Activated CD4-positive, alpha-beta T cell treated with anti-CD3 and anti-CD28 coated beads, Interleukin-2, Interleukin-4, amounts not matched to agents 100 ng/mL and 50 ng/mL, durations not matched to agents 16 hours and 8 hours (primary cell): ENCODE data around the gene MYCL.

Experiments used
- DNase-seq: peaks from one replicate; pipeline ENCODE4 v3.0.0-alpha.2; 2020; ENCODE audit warnings: low spot score

Gene MYCL

DNA sequence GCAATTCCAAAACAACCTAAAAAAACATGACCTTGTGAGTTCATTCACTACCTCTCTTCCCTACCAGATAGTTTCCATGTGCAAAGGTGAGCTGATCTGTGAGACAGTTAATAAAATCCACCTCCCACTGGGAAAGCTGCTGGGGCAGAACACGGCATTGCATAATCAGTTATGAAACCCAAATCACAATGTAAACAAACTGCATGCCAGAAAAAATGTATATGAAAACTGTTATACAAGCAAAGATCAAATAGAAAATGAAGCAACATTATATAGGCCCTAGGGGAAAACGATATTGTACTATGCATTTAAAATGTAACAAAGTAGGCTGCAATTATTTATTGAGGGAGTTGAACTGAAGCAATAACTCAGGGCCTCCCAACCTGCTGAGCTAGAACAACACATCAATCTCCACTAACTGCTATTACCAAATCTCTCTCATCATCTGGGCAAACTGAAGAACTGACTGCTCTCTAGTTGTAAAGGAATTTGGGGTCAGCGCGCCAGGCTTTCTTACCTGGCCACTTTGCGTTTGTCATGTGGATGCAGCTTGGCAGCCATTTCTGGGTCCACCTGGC, 49.4 kb downstream of the MYCL start:
- no peak for DNase-seq

DNA sequence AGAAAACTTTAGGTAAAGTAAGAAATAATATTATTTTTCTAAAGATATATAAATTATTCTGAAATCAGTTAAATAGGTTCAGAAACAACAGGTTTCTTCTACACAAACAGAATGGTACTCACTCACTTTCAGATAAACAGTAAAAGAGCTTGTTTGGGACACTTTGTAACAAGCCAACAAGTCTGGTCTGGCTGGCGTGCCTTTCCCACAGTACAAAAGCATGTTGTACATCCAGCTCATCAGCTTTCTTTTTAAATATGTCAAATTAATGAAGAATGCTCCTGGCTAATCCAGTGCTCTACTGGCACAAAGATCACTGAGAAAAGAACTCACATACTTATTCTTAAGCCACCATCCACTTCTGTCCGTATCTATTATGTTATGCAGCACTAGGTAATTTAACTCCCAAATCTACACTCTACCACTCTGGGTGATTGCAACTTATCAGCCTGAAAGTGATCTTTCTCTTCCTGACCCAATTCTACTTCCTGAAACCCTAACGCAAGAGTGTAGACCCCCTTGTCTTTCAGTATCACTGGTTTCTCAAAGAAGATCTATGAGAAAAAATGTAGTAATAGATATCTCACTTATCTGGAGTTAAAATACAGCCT, 51.0 kb downstream of the MYCL start:
- DNase-seq: no peak

- DNase-seq: no peak
Measured at GRCh38 chr1:39849203-39849602, 52.5 kb downstream of the MYCL start.

DNA sequence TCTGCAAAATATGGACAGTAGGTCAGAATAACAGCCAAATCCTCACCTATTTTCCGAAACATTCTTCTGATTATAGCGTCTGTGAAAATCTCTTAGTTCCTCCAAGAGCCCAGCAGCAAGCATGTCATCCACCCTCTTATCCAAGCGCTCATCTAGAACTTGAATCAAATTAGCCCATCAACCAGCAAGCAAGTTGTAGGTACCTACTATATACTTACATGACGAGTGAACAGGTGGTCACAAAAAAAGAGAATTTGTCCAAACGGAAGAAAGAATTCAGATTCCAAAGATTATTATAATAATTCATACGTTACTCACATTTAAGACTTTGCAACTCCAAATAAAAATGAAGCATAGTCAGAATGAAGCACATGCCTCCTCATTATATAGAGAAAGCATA, 53.8 kb downstream of the MYCL start:
- DNase-seq: no peak

DNA sequence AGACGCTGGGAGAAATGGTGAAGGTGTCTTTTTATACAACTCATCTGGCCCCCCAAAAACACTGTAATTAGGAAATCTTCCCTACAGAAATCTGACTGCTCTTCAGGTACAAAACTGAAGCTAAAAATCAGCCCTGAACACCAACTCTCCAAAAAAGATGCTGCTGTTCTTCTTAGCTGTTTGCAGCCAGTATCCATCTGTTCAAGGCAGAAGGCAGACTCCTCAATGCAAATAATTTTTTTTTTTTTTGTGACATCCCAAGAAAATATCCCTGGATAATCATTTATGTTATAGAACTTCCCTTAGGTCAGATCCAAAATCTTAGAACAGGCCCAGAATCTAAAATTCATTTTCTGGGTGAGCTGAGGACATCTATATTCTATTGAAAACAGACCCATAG, 54.9 kb downstream of the MYCL start:
- no peak for DNase-seq

DNA sequence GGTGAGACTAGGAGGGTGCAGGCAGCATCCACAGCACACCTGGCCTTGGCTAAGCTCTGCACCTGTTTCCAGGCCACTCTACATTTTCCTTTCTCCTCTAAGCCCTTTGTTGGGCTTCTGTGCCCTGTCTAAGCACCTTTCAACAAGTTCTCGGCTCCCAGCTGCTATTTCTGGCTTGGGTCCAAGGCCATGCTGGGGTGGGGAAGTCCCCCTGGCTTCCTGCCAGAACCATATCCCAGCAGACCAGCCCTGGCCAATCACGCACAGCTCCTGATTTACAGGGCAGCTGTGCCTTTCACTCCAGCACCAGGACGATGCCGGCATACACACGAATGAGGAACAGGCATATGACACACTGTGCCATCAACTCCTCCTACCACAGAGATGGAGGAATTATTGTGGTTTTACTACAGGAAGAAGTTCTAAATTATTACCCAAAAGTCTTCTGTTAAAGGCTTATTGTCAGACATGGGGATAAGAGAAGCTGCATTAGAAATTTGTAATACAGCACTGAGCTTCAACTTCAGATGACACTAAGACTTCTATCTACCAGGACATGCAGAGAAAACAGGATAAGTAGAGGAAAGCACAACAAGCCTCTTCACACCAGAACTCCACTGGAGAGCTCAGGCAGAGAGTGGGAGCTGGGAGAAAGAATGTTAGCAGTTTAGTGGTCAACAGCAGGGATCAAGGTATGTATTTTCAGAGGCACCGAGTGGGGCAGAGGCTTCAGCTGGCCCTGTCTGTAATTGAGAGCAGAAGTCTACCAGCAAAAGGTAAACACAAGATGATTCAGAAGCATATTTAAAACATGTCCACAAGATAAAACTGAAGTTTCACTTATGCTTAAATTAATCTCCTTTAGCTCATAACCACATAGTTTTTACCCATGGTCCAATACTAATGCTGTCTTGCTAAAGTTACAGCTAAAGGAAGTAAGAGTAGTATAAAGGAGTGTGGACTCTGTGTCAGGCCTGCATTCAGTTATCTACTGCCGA, 55.8 kb downstream of the MYCL start:
- peak; percentile 53 for DNase-seq
